ENCODE results near the gene ZNF597.

- TF ChIP-seq CTCF (IDR thresholded peaks at IDR 0.05) (no peak), POLR2A (IDR thresholded peaks at IDR 0.05) (no peak)
Measured at GRCh38 chr16:3470723-3471122, 27.4 kb upstream of the ZNF597 start.
